HG03139 (cell line): ENCODE measurements around the gene DPP4.
"Not testable (repeated sequence)": the region's sequence is repeated elsewhere in the genome, so short reads cannot be mapped to it uniquely, and the experiment has no call there.

Source experiments
- ATAC-seq: cut with Tn5 transposase; IDR thresholded peaks from one replicate; pipeline ENCODE4 v1.9.1; 2021; ENCODE audit not compliant: unreplicated experiment

The DPP4 gene

GRCh38 chr2:161992531-161992930 lies 81.5 kb downstream of the DPP4 start:
- ATAC-seq = peak; percentile 50

GRCh38 chr2:161991991-161992390 lies 82.0 kb downstream of the DPP4 start:
- ATAC-seq = no peak

- no peak for ATAC-seq
Measured at GRCh38 chr2:161990741-161991140, 83.3 kb downstream of the DPP4 start.

- ATAC-seq = no peak
Measured at GRCh38 chr2:161990036-161990435, 84.0 kb downstream of the DPP4 start.

GRCh38 chr2:161988589-161988988 lies 85.4 kb downstream of the DPP4 start:
- ATAC-seq = no peak

- no peak for ATAC-seq
Measured at GRCh38 chr2:161987311-161987710, 86.7 kb downstream of the DPP4 start.

- no peak for ATAC-seq
Measured at GRCh38 chr2:161983866-161984265, 90.1 kb downstream of the DPP4 start.

- no peak for ATAC-seq
Measured at GRCh38 chr2:161983331-161983651, 90.7 kb downstream of the DPP4 start.

- no peak for ATAC-seq
Measured at GRCh38 chr2:161982548-161983330, 91.3 kb downstream of the DPP4 start.

GRCh38 chr2:161981679-161982250 lies 92.2 kb downstream of the DPP4 start:
- ATAC-seq = no peak

GRCh38 chr2:161980976-161981375 lies 93.0 kb downstream of the DPP4 start:
- ATAC-seq = no peak

- no peak for ATAC-seq
Measured at GRCh38 chr2:161979490-161979889, 94.5 kb downstream of the DPP4 start.

GRCh38 chr2:161977926-161978325 lies 96.1 kb downstream of the DPP4 start:
- not testable (repeated sequence) for ATAC-seq

- no peak for ATAC-seq
Measured at GRCh38 chr2:161976917-161977316, 97.1 kb downstream of the DPP4 start.

GRCh38 chr2:161976295-161976694 lies 97.7 kb downstream of the DPP4 start:
- no peak for ATAC-seq

GRCh38 chr2:161975813-161976160 lies 98.2 kb downstream of the DPP4 start:
- ATAC-seq = no peak

- ATAC-seq = no peak
Measured at GRCh38 chr2:161975062-161975812, 98.8 kb downstream of the DPP4 start.

- no peak for ATAC-seq
Measured at GRCh38 chr2:161974461-161974860, 99.6 kb downstream of the DPP4 start.

GRCh38 chr2:161972866-161973265 lies 101.1 kb downstream of the DPP4 start:
- no peak for ATAC-seq

- ATAC-seq = no peak
Measured at GRCh38 chr2:161972232-161972631, 101.8 kb downstream of the DPP4 start.

- ATAC-seq = no peak
Measured at GRCh38 chr2:161971551-161971950, 102.5 kb downstream of the DPP4 start.

GRCh38 chr2:161969159-161969558 lies 104.9 kb downstream of the DPP4 start:
- ATAC-seq = no peak
